Neural cell (in vitro differentiated cells): ENCODE data around the gene PHTF2. TPM values are rescaled to one million over a fixed set of nuclear protein-coding genes. Genes with fewer than 3 reads are reported as not detected.

Experiments
- H2AFZ ChIP-seq: fragments of 200-600, 300-800 bp; sonication (generic), shearing (Covaris generic); 2 replicates; pipeline ENCODE4 v1.6.0; 2014; ENCODE audit warnings: low read depth, mild to moderate bottlenecking, antibody characterized with exemption, low read length, moderate library complexity
- H3F3A ChIP-seq: fragments of 200-600 bp; shearing (Covaris generic); 2 replicates; pipeline ENCODE4 v1.6.1; 2016; ENCODE audit warnings: mild to moderate bottlenecking, moderate library complexity, mixed read lengths, antibody characterized with exemption, low read length; ENCODE audit not compliant: insufficient read depth, poor library complexity, severe bottlenecking
- H3K27ac ChIP-seq: fragments of 200-600, 300-800 bp; sonication (generic), shearing (Covaris generic); 2 replicates; pipeline ENCODE4 v1.5.1; 2014; ENCODE audit warnings: mild to moderate bottlenecking, low read length, moderate library complexity
- H3K27me3 ChIP-seq: fragments of 300-800, 200-600 bp; sonication (generic), shearing (Covaris generic); 2 replicates; pipeline ENCODE4 v1.6.0; 2014; ENCODE audit warnings: mild to moderate bottlenecking, low read depth, low read length, moderate library complexity; ENCODE audit not compliant: insufficient read depth
- H3K36me3 ChIP-seq: fragments of 300-800, 200-600 bp; sonication (generic), shearing (Covaris generic); 2 replicates; pipeline ENCODE4 v1.5.1; 2014; ENCODE audit warnings: mild to moderate bottlenecking, antibody characterized with exemption, low read length, moderate library complexity; ENCODE audit not compliant: insufficient read depth
- H3K4me2 ChIP-seq: fragments of 300-800, 200-600 bp; sonication (generic), shearing (Covaris generic); 2 replicates; pipeline ENCODE4 v1.6.0; 2014; ENCODE audit warnings: mild to moderate bottlenecking, low read length
- H3K4me3 ChIP-seq: fragments of 300-800, 200-600 bp; sonication (generic), shearing (Covaris generic); 2 replicates; pipeline ENCODE4 v1.5.1; 2014; ENCODE audit warnings: mild to moderate bottlenecking, low read length, moderate library complexity
- H3K79me2 ChIP-seq: fragments of 200-600 bp; shearing (Covaris generic); replicated peaks from 2 replicates; pipeline ENCODE4 v1.6.0; 2014; ENCODE audit warnings: mild to moderate bottlenecking, low read length, moderate library complexity; ENCODE audit not compliant: insufficient read depth
- H3K9ac ChIP-seq: fragments of 300-800, 200-600 bp; sonication (generic), shearing (Covaris generic); 2 replicates; pipeline ENCODE4 v1.6.1; 2016; ENCODE audit warnings: mild to moderate bottlenecking, low read length, mixed read lengths
- H3K9me2 ChIP-seq: fragments of 200-600 bp; shearing (Covaris generic); 2 replicates; pipeline ENCODE4 v1.6.1; 2016; ENCODE audit warnings: mild to moderate bottlenecking, low read length, mixed read lengths; ENCODE audit not compliant: insufficient read depth
- H3K9me3 ChIP-seq: fragments of 200-600, 300-800 bp; sonication (generic), shearing (Covaris generic); 2 replicates; pipeline ENCODE4 v1.6.1; 2016; ENCODE audit warnings: mild to moderate bottlenecking, mixed run types, low read length, moderate library complexity, mixed read lengths
- H4K20me1 ChIP-seq: fragments of 200-600 bp; shearing (Covaris generic); 2 replicates; pipeline ENCODE4 v1.6.1; 2016; ENCODE audit warnings: mild to moderate bottlenecking, mixed run types; ENCODE audit not compliant: insufficient read depth
- CTCF ChIP-seq: fragments of 450-650 bp; IDR thresholded peaks from 2 replicates; pipeline ENCODE4 v1.5.1; 2014; ENCODE audit warnings: antibody characterized with exemption, mild to moderate bottlenecking, moderate library complexity; ENCODE audit not compliant: poor library complexity, severe bottlenecking
- EP300 ChIP-seq: fragments of 450-650 bp; conservative IDR thresholded peaks from 2 replicates; pipeline ENCODE4 v1.6.1; 2014; ENCODE audit warnings: antibody characterized with exemption, mild to moderate bottlenecking, moderate library complexity; ENCODE audit not compliant: poor library complexity, severe bottlenecking
- EZH2 ChIP-seq: fragments of 200-600, 300-800 bp; shearing (Covaris generic), sonication (generic); IDR thresholded peaks from 2 replicates; pipeline ENCODE4 v1.6.1; 2014; ENCODE audit warnings: antibody characterized with exemption, low read length, borderline replicate concordance, mild to moderate bottlenecking; ENCODE audit not compliant: insufficient read depth, poor library complexity, severe bottlenecking
- MXI1 ChIP-seq: fragments of 450-650 bp; conservative IDR thresholded peaks from 2 replicates; pipeline ENCODE4 v1.6.1; 2014; ENCODE audit warnings: antibody characterized with exemption, mild to moderate bottlenecking; ENCODE audit not compliant: poor library complexity, severe bottlenecking
- POLR2AphosphoS5 ChIP-seq: IDR thresholded peaks from 2 replicates; pipeline ENCODE4 v1.6.1; 2012
- RAD21 ChIP-seq: fragments of 450-650 bp; conservative IDR thresholded peaks from 2 replicates; pipeline ENCODE4 v1.6.1; 2014; ENCODE audit warnings: antibody characterized with exemption, mild to moderate bottlenecking, moderate library complexity
- SMC3 ChIP-seq: fragments of 450-650 bp; conservative IDR thresholded peaks from 2 replicates; pipeline ENCODE4 v1.6.1; 2014; ENCODE audit warnings: antibody characterized with exemption, mild to moderate bottlenecking, moderate library complexity; ENCODE audit not compliant: poor library complexity
- TAF1 ChIP-seq: IDR thresholded peaks from 2 replicates; pipeline ENCODE4 v1.6.1; 2012; ENCODE audit warnings: low read depth
- polyA plus RNA-seq: library from polyadenylated mRNA; depleted of rRNA; stranded (reverse); fragments of >200 nt; gene quantifications from 2 replicates; pipeline ENCODE4 v1.2.3, GENCODE V29; 2014
- TF ChIP-seq, protein P1 (sequence below): IDR thresholded peaks from 2 replicates; pipeline ENCODE4 v1.6.1; 2012; ENCODE audit warnings: borderline replicate concordance

PHTF2 gene
- polyA plus RNA-seq, 1 donor from 2014 or later, result 34.4 TPM

GRCh38 chr7:77933394-77933793 is 134.8 kb downstream of the PHTF2 start:
- Histone ChIP-seq H3K36me3 (no peaks in the 10 kb centered on the region), H3K27me3 (no peaks in the 10 kb centered on the region), H3K79me2 (no peaks in the 10 kb centered on the region), H3K27ac (no peak overlapping the region), H3K4me2 (no peak overlapping the region), H2AFZ (no peak overlapping the region), H3K9ac (no peak overlapping the region), H3K4me3 (no peak overlapping the region), H3F3A (no peaks in the 10 kb centered on the region), H3K9me2 (no peaks in the 10 kb centered on the region), H4K20me1 (no peaks in the 10 kb centered on the region), H3K9me3 (no peaks in the 10 kb centered on the region)
- TF ChIP-seq EP300 (no peak), EZH2 (no peak), TAF1 (no peak), POLR2AphosphoS5 (no peak), SMC3 (no peak), RAD21 (no peak), CTCF (no peak), MXI1 (no peak)
- TF ChIP-seq, protein P1, sequence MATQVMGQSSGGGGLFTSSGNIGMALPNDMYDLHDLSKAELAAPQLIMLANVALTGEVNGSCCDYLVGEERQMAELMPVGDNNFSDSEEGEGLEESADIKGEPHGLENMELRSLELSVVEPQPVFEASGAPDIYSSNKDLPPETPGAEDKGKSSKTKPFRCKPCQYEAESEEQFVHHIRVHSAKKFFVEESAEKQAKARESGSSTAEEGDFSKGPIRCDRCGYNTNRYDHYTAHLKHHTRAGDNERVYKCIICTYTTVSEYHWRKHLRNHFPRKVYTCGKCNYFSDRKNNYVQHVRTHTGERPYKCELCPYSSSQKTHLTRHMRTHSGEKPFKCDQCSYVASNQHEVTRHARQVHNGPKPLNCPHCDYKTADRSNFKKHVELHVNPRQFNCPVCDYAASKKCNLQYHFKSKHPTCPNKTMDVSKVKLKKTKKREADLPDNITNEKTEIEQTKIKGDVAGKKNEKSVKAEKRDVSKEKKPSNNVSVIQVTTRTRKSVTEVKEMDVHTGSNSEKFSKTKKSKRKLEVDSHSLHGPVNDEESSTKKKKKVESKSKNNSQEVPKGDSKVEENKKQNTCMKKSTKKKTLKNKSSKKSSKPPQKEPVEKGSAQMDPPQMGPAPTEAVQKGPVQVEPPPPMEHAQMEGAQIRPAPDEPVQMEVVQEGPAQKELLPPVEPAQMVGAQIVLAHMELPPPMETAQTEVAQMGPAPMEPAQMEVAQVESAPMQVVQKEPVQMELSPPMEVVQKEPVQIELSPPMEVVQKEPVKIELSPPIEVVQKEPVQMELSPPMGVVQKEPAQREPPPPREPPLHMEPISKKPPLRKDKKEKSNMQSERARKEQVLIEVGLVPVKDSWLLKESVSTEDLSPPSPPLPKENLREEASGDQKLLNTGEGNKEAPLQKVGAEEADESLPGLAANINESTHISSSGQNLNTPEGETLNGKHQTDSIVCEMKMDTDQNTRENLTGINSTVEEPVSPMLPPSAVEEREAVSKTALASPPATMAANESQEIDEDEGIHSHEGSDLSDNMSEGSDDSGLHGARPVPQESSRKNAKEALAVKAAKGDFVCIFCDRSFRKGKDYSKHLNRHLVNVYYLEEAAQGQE, result no peak

DNA sequence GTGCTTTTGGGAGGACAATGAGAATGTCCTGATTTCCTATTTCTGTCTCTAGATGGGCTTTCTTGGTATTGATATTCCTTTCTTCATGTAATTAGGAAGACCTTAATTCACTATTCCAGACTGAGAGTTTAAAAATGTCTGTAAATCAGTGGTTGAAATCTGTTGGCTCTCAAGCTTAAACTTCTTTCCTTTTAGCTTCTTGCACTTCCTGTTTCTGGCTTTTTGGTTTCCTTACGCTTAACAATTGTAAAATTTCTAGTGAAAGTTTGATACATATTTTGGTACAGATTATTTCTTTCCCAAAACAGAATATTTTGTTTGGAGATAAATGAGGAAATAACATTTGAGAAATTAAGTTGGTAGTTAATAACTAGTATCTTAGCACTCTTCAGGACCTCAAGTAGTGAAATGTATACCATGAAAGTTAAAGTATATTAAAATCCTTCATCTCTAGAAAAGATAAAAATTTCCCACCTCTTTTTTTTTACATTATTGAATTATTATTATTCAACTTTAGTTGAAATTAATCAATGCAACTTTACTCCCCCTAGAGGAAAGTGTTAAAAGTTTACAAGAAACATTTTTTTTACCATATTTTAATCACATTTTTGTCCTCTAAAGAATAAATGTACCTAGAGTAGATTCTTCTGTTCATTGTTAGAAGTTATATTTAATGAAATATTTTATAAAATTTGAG is 137.2 kb downstream of the PHTF2 start:
- TF ChIP-seq POLR2AphosphoS5, result no peak
- no peak for TF ChIP-seq EP300
- peak; percentile 40 for TF ChIP-seq CTCF
- no peak overlapping the region for H3K27ac ChIP-seq
- H3K4me2 ChIP-seq, result no peak overlapping the region
- H3K79me2 ChIP-seq, result no peaks in the 10 kb centered on the region
- H3K9me3 ChIP-seq, result no peaks in the 10 kb centered on the region
- no peaks in the 10 kb centered on the region for H4K20me1 ChIP-seq
- no peaks in the 10 kb centered on the region for H3K36me3 ChIP-seq
- H2AFZ ChIP-seq, result no peak overlapping the region
- no peak overlapping the region for H3K9ac ChIP-seq
- no peaks in the 10 kb centered on the region for H3K27me3 ChIP-seq
- no peak overlapping the region for H3K4me3 ChIP-seq
- no peaks in the 10 kb centered on the region for H3F3A ChIP-seq
- no peaks in the 10 kb centered on the region for H3K9me2 ChIP-seq
